Measurements from ENCODE around the gene CD300H.

DNA sequence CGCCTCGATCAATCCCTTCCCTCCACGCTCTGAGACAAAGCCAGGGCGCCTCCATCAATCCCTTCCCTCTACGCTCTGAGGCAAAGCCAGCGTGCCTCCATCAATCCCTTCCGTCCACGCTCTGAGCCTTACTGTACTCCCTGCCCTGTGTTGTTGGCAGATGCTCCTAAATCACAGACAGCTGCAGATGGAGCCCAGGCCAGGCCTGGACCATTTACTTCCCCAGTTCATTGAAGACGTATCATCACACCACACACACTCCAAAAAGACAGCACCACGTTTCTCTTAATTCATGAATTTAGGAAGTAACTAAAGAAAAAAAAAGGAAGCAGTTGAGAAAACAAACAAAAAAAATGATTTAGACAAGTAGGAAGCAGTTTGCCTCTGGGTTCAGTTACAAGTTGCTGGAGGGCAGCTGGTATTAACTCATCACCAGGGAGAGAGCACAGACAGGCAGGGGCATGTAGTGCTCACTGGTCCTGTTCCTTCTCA lies 32.2 kb upstream of the CD300H start:
- TF ChIP-seq, protein P1, sequence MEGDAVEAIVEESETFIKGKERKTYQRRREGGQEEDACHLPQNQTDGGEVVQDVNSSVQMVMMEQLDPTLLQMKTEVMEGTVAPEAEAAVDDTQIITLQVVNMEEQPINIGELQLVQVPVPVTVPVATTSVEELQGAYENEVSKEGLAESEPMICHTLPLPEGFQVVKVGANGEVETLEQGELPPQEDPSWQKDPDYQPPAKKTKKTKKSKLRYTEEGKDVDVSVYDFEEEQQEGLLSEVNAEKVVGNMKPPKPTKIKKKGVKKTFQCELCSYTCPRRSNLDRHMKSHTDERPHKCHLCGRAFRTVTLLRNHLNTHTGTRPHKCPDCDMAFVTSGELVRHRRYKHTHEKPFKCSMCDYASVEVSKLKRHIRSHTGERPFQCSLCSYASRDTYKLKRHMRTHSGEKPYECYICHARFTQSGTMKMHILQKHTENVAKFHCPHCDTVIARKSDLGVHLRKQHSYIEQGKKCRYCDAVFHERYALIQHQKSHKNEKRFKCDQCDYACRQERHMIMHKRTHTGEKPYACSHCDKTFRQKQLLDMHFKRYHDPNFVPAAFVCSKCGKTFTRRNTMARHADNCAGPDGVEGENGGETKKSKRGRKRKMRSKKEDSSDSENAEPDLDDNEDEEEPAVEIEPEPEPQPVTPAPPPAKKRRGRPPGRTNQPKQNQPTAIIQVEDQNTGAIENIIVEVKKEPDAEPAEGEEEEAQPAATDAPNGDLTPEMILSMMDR (conservative IDR thresholded peaks at IDR 0.05 in 1 of 2, IDR thresholded peaks at IDR 0.05 in 1 of 2; ENCODE audit: extremely low read depth in 1 of 2, insufficient read depth in 1 of 2, low read depth in 1 of 2, low read length in 2 of 2), result no peak
- no peak for TF ChIP-seq EZH2 (IDR thresholded peaks at IDR 0.05; ENCODE audit: borderline replicate concordance, low read length)

Data from mammary epithelial cell (primary cell).